Measurements from ENCODE around the gene MCU.

- TF ChIP-seq CTCF (IDR thresholded peaks at IDR 0.05 in 2 of 3, conservative IDR thresholded peaks at IDR 0.05 in 1 of 3; ENCODE audit: control insufficient read depth in 2 of 3, extremely low read depth in 1 of 3, insufficient read depth in 1 of 3, low read depth in 3 of 3, low read length in 3 of 3) (no peak), CREB1 (IDR thresholded peaks at IDR 0.05; ENCODE audit: low read depth) (no peak)
Observed at GRCh38 chr10:72801263-72801868, 109.4 kb downstream of the MCU start.

Data from GM12878 (cell line).